22Rv1 (cell line): ENCODE results near the gene BCL11A.

Experiments used
- H3K27ac ChIP-seq: fragments of 450-650 bp; 2 replicates; pipeline ENCODE4 v1.5.1; 2017
- CTCF ChIP-seq: fragments of 450-650 bp; IDR thresholded peaks from 2 replicates; pipeline ENCODE4 v1.5.1; 2017; ENCODE audit warnings: mild to moderate bottlenecking
- ZFX ChIP-seq: fragments of 450-650 bp; IDR thresholded peaks from 2 replicates; pipeline ENCODE4 v1.6.1; 2017; ENCODE audit warnings: antibody characterized with exemption, borderline replicate concordance

The BCL11A gene

GRCh38 chr2:60544954-60545560, 8.4 kb downstream of the BCL11A start:
- no peak overlapping the region for H3K27ac ChIP-seq
- TF ChIP-seq CTCF (no peak), ZFX (no peak)

- H3K27ac ChIP-seq, result no peak overlapping the region
- no peak for TF ChIP-seq ZFX
- no peak for TF ChIP-seq CTCF
These were observed 9.4 kb downstream of the BCL11A start for GRCh38 chr2:60544062-60544461.

- H3K27ac ChIP-seq, result no peak overlapping the region
- no peak for TF ChIP-seq CTCF
- TF ChIP-seq ZFX, result no peak
These were observed 12.3 kb downstream of the BCL11A start for GRCh38 chr2:60541056-60541651.

- no peak overlapping the region for H3K27ac ChIP-seq
- TF ChIP-seq CTCF (no peak), ZFX (no peak)
These were observed 13.4 kb downstream of the BCL11A start for GRCh38 chr2:60540074-60540473.

- no peak overlapping the region for H3K27ac ChIP-seq
- no peak for TF ChIP-seq ZFX
- TF ChIP-seq CTCF, result no peak
These were observed 14.3 kb downstream of the BCL11A start for GRCh38 chr2:60539140-60539539.

GRCh38 chr2:60538101-60538500, 15.4 kb downstream of the BCL11A start:
- no peak overlapping the region for H3K27ac ChIP-seq

More at GRCh38 chr2:60538101-60538500, 15.4 kb downstream of the BCL11A start:
- TF ChIP-seq CTCF (no peak), ZFX (no peak)
